HG02763 (cell line): Measurements from ENCODE around the gene SNAPC1.

ENCODE experiments used
- ATAC-seq: cut with Tn5 transposase; IDR thresholded peaks from one replicate; pipeline ENCODE4 v1.9.1; 2021; ENCODE audit warnings: mild to moderate bottlenecking, moderate library complexity; ENCODE audit not compliant: unreplicated experiment

Gene SNAPC1

GRCh38 chr14:61805451-61805850, 43.2 kb downstream of the SNAPC1 start:
- ATAC-seq = no peak

- ATAC-seq = no peak
These were observed 49.7 kb downstream of the SNAPC1 start for GRCh38 chr14:61811882-61812346.

GRCh38 chr14:61812347-61813095, 50.3 kb downstream of the SNAPC1 start, which contains the start of gene SYT16:
Gene SYT16, plus strand, starts transcription at chr14:61812703.
- no peak for ATAC-seq

- no peak for ATAC-seq
These were observed 50.9 kb downstream of the SNAPC1 start for GRCh38 chr14:61813096-61813606.

GRCh38 chr14:61822458-61822857, 60.2 kb downstream of the SNAPC1 start:
- no peak for ATAC-seq

- no peak for ATAC-seq
These were observed 70.6 kb downstream of the SNAPC1 start for GRCh38 chr14:61832783-61833182.

- ATAC-seq = no peak
These were observed 74.0 kb downstream of the SNAPC1 start for GRCh38 chr14:61836184-61836583.

- no peak for ATAC-seq
These were observed 74.6 kb downstream of the SNAPC1 start for GRCh38 chr14:61836807-61837206.

GRCh38 chr14:61837336-61838229, 75.4 kb downstream of the SNAPC1 start:
- peak; percentile 84 for ATAC-seq

- ATAC-seq = no peak
These were observed 76.5 kb downstream of the SNAPC1 start for GRCh38 chr14:61838661-61839245.

GRCh38 chr14:61839507-61839906, 77.3 kb downstream of the SNAPC1 start:
- ATAC-seq = no peak

- ATAC-seq = no peak
These were observed 78.9 kb downstream of the SNAPC1 start for GRCh38 chr14:61841145-61841544.
